G401.6 (cell line): Measurements from ENCODE around the gene ARHGEF12.

Source experiments
- FAIRE-seq: peaks from 2 replicates; lab custom pipeline; 2012; peaks lifted over from hg19 to GRCh38; lab: Jason Lieb, UNC

The ARHGEF12 gene

GRCh38 chr11:120425527-120425926 lies 89.3 kb downstream of the ARHGEF12 start:
- FAIRE-seq, result no peak

GRCh38 chr11:120430146-120430545 lies 93.9 kb downstream of the ARHGEF12 start:
- no peak for FAIRE-seq

- no peak for FAIRE-seq
Observed at GRCh38 chr11:120431633-120432032, 95.4 kb downstream of the ARHGEF12 start.

GRCh38 chr11:120432056-120433018 lies 96.1 kb downstream of the ARHGEF12 start:
- no peak for FAIRE-seq

GRCh38 chr11:120441592-120441991 lies 105.4 kb downstream of the ARHGEF12 start:
- FAIRE-seq, result no peak

- FAIRE-seq, result no peak
Observed at GRCh38 chr11:120442031-120442430, 105.8 kb downstream of the ARHGEF12 start.

GRCh38 chr11:120446802-120447201 lies 110.6 kb downstream of the ARHGEF12 start:
- FAIRE-seq, result no peak

GRCh38 chr11:120448240-120448639 lies 112.0 kb downstream of the ARHGEF12 start:
- FAIRE-seq, result no peak

GRCh38 chr11:120455487-120455886 lies 119.3 kb downstream of the ARHGEF12 start:
- FAIRE-seq, result no peak

GRCh38 chr11:120457996-120458395 lies 121.8 kb downstream of the ARHGEF12 start:
- FAIRE-seq, result no peak

- no peak for FAIRE-seq
Observed at GRCh38 chr11:120462825-120463224, 126.6 kb downstream of the ARHGEF12 start.

- FAIRE-seq, result no peak
Observed at GRCh38 chr11:120465921-120466534, 129.8 kb downstream of the ARHGEF12 start.

GRCh38 chr11:120467627-120468026 lies 131.4 kb downstream of the ARHGEF12 start:
- no peak for FAIRE-seq

- no peak for FAIRE-seq
Observed at GRCh38 chr11:120471131-120471530, 134.9 kb downstream of the ARHGEF12 start.

- FAIRE-seq, result no peak
Observed at GRCh38 chr11:120471994-120472393, 135.8 kb downstream of the ARHGEF12 start.

GRCh38 chr11:120473503-120473902 lies 137.3 kb downstream of the ARHGEF12 start:
- FAIRE-seq, result no peak

GRCh38 chr11:120482149-120482548 lies 145.9 kb downstream of the ARHGEF12 start:
- FAIRE-seq, result no peak

GRCh38 chr11:120484722-120485121 lies 148.5 kb downstream of the ARHGEF12 start:
- FAIRE-seq, result no peak

- FAIRE-seq, result no peak
Observed at GRCh38 chr11:120486138-120486537, 149.9 kb downstream of the ARHGEF12 start.

- FAIRE-seq, result no peak
Observed at GRCh38 chr11:120489799-120490198, 153.6 kb downstream of the ARHGEF12 start.

GRCh38 chr11:120492486-120492885 lies 156.3 kb downstream of the ARHGEF12 start:
- FAIRE-seq, result no peak

- FAIRE-seq, result no peak
Observed at GRCh38 chr11:120494595-120494994, 158.4 kb downstream of the ARHGEF12 start.

GRCh38 chr11:120499088-120499487 lies 162.9 kb downstream of the ARHGEF12 start:
- FAIRE-seq, result no peak

- no peak for FAIRE-seq
Observed at GRCh38 chr11:120499859-120500258, 163.6 kb downstream of the ARHGEF12 start.
